Hematopoietic multipotent progenitor cell treated with erythropoietin and hydrocortisone succinate and interleukin-3 and kit ligand, for 6 days (in vitro differentiated cells): ENCODE results near the gene TRIP6.
"Not testable (repeated sequence)": the region's sequence is repeated elsewhere in the genome, so short reads cannot be mapped to it uniquely, and the experiment has no call there.

Source experiments
- DNase-seq: peaks from one replicate; pipeline ENCODE4 v3.0.0-alpha.2; 2015

Gene TRIP6

DNA sequence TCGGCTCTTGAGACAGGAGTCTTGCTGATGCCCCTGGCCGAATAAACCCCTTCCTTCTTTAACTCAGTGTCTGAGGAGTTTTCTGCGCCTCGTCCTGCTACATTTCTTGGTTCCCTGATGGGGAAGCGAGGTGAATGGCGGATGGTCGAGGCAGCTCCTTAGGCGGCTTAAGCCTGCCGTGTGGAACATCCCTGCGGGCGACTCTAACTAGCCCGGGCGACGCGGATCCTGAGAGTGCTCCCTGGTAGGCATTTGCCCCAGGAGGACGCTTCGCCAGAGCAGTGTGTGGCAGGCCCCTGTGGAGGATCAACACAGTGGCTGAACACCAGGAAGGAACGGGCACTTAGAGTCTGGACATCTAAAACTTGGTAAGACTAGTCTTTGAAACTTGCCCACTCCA, 27.8 kb upstream of the TRIP6 start:
- DNase-seq: no peak

DNA sequence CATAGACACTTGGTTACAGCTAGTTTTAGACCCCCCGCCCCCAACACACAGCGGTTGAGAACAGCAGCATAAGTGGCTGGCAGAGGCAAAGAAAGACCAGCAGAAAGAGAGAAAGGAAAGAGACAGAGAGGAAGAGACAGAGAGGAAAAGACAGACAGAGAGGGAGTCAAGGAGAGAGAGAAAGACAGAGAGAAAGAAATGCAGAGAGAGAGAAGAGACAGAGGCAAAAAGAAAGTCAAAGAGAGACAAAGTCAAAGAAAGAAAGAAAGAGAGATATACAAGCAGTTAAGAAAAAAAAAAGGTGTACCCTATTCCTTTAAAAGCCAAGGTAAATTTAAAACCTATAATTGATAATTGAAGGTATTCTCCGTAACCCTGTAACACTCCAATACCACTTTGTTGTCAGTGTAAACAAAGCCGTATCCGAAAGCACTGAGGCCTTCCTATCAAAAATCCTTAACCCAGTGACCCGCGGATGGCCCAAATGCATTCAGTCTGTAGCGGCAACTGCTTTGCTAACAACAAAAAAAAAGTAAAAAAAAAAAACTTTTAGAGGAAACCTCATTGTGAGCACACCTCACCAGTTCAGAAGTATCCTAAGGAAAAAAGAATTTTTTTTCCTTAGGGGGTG, 26.6 kb upstream of the TRIP6 start:
- DNase-seq: no peak

GRCh38 chr7:100847360-100847759, 19.8 kb upstream of the TRIP6 start:
- no peak for DNase-seq

DNA sequence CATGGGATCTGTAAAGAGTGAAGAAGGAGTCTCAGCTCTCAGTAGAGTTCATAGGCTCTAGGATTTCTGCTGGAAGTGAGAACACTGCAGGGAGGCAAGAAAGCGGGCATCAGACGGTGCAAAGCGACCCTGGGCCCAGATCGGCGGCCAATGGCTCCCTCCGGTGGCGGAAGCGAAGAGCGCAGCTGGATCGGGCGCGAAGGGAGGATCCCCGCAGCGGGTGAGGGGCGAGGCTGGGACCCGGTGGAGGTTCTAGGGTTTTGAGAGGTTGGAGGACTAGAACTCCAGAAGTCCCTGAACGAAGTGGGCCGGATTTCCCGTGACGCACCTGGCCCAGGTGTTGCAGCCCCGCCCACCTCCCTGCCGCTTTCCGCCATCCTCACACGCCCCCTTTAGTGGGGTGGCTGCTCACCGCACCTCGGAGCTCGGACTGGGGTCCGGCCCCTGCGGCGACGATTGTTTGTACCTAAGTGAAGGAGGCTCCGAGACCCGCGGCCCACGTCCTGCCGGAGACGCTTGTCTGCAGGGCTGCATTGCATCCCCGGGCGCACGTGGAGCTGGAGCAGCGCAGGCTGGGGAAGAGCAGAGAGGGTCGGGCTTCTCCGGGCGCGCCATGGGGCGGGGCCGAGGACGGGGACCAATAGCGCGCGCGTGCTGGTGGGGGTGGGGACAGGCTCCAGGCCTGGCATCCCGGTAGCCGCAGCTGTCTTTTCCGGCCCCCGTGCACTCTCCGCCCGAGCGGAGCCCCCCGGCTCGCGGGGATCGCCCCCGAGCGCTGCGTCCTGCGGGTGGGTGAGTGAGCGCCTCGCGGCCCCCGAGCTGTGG, 14.9 kb upstream of the TRIP6 start, which contains the start of gene SLC12A9:
SLC12A9 (plus strand) TSS at position 666 of the 825 bp plus-strand sequence. CDS start 1,485 bp downstream, outside the sequence.
- DNase-seq: peak; percentile 96

DNA sequence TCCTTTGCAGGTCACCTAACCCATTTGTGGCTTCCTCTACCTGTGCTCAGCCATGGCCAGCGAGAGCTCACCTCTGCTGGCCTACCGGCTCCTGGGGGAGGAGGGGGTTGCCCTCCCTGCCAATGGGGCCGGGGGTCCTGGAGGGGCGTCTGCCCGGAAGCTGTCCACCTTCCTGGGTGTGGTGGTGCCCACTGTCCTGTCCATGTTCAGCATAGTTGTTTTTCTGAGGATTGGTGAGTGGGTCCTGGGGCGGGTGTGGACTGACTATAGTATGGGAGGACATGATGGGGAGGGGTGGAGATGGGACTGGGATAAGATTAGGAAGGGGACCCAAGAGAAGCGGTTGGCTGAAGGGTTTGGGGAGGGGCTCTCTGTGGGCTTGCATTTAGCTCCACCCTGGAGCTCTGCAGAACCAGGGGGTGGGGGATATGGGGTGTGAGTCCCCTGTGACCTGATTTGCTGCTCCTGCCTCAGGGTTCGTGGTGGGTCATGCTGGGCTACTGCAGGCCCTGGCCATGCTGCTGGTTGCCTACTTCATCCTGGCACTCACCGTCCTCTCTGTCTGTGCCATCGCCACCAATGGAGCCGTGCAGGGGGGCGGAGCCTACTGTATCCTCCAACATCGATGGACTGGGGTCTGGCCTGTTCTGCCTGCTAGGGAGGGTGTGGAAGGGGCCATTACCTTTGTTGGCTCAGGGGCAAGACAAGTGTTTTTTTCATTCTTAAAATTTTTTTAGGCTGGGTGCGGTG, 12.9 kb upstream of the TRIP6 start:
- DNase-seq: no peak

DNA sequence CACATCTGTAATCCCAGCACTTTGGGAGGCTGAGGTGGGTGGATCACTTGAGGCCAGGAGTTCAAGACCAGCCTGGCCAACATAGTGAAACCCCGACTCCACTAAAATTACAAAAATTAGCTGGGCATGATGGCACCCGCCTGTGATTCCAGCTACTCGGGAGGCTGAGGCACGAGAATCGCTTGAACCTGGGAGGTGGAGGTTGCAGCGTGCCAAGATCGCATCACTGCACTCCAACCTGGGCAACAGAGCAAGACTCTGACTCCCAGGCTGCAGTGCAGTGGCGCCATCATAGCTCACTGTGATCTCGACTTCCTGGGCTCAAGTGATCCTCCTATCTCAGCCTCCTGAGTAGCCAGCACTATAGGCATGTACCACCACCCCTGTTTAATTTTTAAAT, 12.3 kb upstream of the TRIP6 start:
- not testable (repeated sequence) for DNase-seq

- DNase-seq: no peak
These were observed 11.7 kb upstream of the TRIP6 start for GRCh38 chr7:100855515-100855914.

DNA sequence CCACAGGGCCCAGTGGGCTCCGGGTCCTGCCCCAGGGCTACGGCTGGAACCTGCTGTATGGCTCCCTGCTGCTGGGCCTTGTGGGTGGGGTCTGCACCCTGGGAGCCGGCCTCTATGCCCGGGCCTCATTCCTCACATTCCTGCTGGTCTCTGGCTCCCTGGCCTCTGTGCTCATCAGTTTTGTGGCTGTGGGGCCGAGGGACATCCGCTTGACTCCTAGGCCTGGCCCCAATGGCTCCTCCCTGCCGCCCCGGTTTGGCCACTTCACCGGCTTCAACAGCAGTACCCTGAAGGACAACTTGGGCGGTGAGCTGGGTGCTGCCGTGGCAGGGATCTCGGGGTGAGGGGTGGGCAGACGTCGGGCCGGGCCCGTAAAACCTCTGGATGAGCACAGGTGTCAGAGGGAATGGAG, 10.3 kb upstream of the TRIP6 start:
- DNase-seq: no peak

GRCh38 chr7:100859856-100860255, 7.3 kb upstream of the TRIP6 start:
- DNase-seq: no peak

DNA sequence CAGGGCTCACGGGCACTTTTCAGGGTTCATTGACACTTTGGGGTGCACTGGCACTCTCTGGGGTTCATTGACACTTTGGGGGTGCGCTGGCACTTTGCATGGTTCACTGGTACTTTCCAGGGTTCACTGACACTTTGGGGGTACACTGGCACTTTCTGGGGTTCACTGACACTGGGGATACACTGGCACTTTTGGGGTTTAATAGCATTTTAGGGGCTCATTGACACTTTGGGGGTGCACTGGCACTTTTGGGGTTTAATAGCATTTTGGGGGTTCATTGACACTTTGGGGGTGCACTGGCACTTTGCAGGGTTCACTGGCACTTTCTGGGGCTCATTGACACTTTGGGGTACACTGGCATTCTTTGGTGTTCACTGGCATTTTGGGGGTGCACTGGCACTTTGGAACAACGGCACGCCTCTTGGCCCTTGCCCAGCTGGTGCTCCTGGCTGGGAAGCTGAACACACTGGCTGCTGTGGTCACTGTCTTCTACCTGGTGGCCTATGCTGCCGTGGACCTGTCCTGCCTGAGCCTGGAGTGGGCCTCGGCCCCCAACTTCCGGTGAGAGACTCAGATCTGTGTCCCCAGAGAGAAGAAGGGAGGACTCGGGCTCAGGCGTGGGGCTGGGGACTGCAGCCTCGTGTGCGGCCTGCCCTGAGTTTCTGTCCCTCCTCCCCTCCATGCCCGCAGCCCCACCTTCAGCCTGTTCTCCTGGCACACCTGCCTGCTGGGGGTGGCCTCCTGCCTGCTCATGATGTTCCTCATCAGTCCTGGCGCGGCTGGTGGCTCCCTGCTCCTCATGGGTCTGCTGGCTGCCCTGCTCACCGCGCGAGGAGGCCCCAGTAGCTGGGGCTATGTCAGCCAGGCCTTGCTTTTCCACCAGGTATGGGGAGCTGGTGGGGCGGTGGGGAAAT, 6.2 kb upstream of the TRIP6 start:
- no peak for DNase-seq

GRCh38 chr7:100861616-100861985, 5.6 kb upstream of the TRIP6 start:
- DNase-seq: no peak

DNA sequence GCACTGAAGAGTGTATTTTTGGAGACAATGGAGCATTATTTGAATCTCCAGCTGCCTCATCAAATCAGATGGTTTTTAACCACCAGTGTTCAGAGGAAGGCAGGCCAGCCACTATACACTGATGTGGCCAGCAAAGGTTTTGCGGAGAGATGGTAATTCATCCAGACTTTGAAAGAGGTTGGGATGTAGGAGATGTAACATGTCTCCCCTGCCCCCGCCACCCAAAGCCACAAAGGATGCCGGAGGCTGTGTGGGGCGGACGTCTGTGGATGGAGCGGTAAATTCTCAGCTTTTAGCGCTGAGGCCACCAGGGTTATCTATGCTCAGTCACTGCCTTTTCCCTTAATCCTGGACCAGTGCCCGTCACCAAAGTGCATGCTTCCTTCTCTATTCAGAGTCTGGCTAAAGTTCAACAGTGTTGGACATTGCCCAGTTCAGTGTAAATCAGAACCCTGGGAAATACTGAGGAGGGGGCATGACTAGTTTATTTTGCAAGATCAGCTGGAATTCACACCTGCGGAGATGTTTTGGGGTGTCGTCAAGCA, 3.7 kb upstream of the TRIP6 start:
- peak; percentile 75 for DNase-seq

- DNase-seq: no peak
These were observed 2.8 kb upstream of the TRIP6 start for GRCh38 chr7:100864263-100864845.

GRCh38 chr7:100865372-100865911, 1.7 kb upstream of the TRIP6 start:
- peak; percentile 64 for DNase-seq

GRCh38 chr7:100865938-100866728, 1.1 kb upstream of the TRIP6 start:
- peak; percentile 90 for DNase-seq

DNA sequence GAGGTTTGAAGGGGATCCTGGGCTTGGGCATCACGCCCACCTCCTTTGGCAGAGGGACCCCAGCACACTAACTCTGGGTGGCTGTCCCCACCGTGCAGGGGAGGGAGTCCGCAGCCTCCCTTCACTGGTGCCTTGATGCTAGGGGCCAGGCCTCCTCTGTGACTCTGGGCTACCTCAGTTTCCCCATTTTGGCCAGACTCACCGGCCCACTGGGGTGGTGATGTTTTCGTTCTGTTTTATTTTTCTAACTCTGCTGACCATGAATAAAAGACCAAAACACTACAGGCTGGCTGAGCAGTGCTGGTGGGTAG, 503 bp upstream of the TRIP6 start:
- DNase-seq: no peak

GRCh38 chr7:100867776-100868485, 744 bp downstream of the TRIP6 start:
- DNase-seq: no peak

DNA sequence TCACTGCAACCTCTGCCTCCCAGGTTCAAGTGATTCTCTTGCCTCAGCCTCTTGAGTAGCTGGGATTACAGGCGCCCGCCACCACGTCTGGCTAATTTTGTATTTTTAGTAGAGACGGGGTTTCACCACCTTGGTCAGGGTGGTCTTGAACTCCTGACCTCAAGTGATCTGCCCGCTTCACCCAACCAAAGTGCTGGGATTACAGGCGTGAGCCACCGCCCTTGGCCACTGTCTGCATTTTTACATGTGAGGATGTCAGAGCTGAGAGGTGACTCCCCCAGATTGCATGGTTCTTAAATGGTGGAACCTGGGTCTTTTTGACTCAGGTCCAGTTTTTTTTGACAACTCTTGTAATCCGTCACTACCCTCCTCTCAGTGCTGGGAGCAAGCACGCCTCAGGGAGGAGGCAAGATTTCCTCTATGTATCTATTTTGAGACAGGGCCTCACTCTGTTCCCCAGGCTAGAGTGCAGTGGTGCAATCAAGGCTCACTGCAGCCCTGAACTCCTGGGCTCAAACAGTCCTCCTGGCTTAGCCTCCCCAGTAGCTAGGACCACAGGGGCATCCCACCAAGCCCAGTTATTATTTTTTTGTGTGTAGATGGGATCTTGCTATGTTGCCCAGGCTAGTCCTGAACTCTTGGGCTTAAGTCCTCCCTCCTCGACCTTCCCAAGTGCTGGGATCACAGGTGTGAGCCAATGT, 6.6 kb downstream of the TRIP6 start:
- DNase-seq: no peak

GRCh38 chr7:100874300-100874576, 7.1 kb downstream of the TRIP6 start:
- no peak for DNase-seq
